ENCODE results near the gene TMEM150A. TPM values are rescaled to one million over a fixed set of nuclear protein-coding genes. Genes with fewer than 3 reads are reported as not detected.
"Not testable (repeated sequence)": the region's sequence is repeated elsewhere in the genome, so short reads cannot be mapped to it uniquely, and the experiment has no call there.

Gene TMEM150A
- total and polyA plus RNA-seq, 7 donors: 7.4 to 29.9 (median 18.4) TPM

- Histone ChIP-seq H3K27me3 (no peaks in the 10 kb centered on the region), H3K4me3 (no peak overlapping the region), H3K9me3 (no peaks in the 10 kb centered on the region), H3K4me1 (no peaks in the 10 kb centered on the region), H3K36me3 (peaks cover 17 to 100% (median 72%) of the 10 kb centered on the region in 4 donors), H3K27ac (no peak overlapping the region)
- intact Hi-C loops (cut with DNase I): no loop called here
- 62 to 72% methylated on average over 2 of the region's 2 CpGs for WGBS, 2 donors
- no peak for TF ChIP-seq EP300 (IDR thresholded peaks at IDR 0.05)
- TF ChIP-seq POLR2A (IDR thresholded peaks at IDR 0.05): no peak
- no peak for TF ChIP-seq POLR2AphosphoS5 (IDR thresholded peaks at IDR 0.05)
- no peak for TF ChIP-seq CTCF (IDR thresholded peaks at IDR 0.05)
- no peak for DNase-seq
These were observed 26.2 kb upstream of the TMEM150A start for GRCh38 chr2:85628658-85629057.

- H3K27ac ChIP-seq: no peak overlapping the region
- WGBS, 2 donors: 92 to 95% methylated on average over 5 of the region's 5 CpGs
- no peak for DNase-seq
- intact Hi-C loops (cut with DNase I): no loop called here
- no peak overlapping the region for H3K4me3 ChIP-seq
- no peaks in the 10 kb centered on the region for H3K9me3 ChIP-seq
- no peaks in the 10 kb centered on the region for H3K27me3 ChIP-seq
- no peaks in the 10 kb centered on the region for H3K4me1 ChIP-seq
- no peak for TF ChIP-seq CTCF (IDR thresholded peaks at IDR 0.05)
- no peak for TF ChIP-seq POLR2A (IDR thresholded peaks at IDR 0.05)
- no peak for TF ChIP-seq EP300 (IDR thresholded peaks at IDR 0.05)
- TF ChIP-seq POLR2AphosphoS5 (IDR thresholded peaks at IDR 0.05): no peak
- peaks cover 26 to 100% (median 60%) of the 10 kb centered on the region in 4 donors for H3K36me3 ChIP-seq
These were observed 21.5 kb upstream of the TMEM150A start for GRCh38 chr2:85623991-85624390.

GRCh38 chr2:85621338-85621737 lies 18.8 kb upstream of the TMEM150A start:
- Histone ChIP-seq H3K9me3 (no peaks in the 10 kb centered on the region), H3K36me3 (peaks cover 26 to 78% (median 42%) of the 10 kb centered on the region in 4 donors), H3K4me1 (peaks cover 0 to 17% (median 17%) of the 10 kb centered on the region in 4 donors), H3K27ac (no peak overlapping the region), H3K27me3 (no peaks in the 10 kb centered on the region), H3K4me3 (no peak overlapping the region)
- no peak for TF ChIP-seq POLR2AphosphoS5 (IDR thresholded peaks at IDR 0.05)
- TF ChIP-seq POLR2A (IDR thresholded peaks at IDR 0.05): no peak
- TF ChIP-seq EP300 (IDR thresholded peaks at IDR 0.05): no peak
- WGBS, 2 donors: 63 to 89% methylated on average over 1 of the region's 1 CpG
- DNase-seq: no peak
- intact Hi-C loops (cut with DNase I): no loop called here

- Histone ChIP-seq H3K4me1 (peaks cover 0 to 21% (median 19%) of the 10 kb centered on the region in 4 donors), H3K36me3 (peaks cover 13 to 61% (median 27%) of the 10 kb centered on the region in 4 donors)
- intact Hi-C loops (cut with DNase I): no loop called here
These were observed 17.1 kb upstream of the TMEM150A start for GRCh38 chr2:85619617-85620016.

GRCh38 chr2:85617723-85618122 lies 15.2 kb upstream of the TMEM150A start:
- H3K27me3 ChIP-seq; H3K4me3 ChIP-seq; H3K27ac ChIP-seq; H3K9me3 ChIP-seq; intact Hi-C loops (cut with DNase I); DNase-seq: not testable (repeated sequence)
- 84 to 86% methylated on average over 5 of the region's 5 CpGs for WGBS, 2 donors
- Histone ChIP-seq H3K36me3 (peaks cover 2 to 42% (median 13%) of the 10 kb centered on the region in 4 donors), H3K4me1 (peaks cover 0 to 21% (median 19%) of the 10 kb centered on the region in 4 donors)

More at GRCh38 chr2:85619617-85620016, 17.1 kb upstream of the TMEM150A start:
- Histone ChIP-seq H3K9me3 (no peaks in the 10 kb centered on the region), H3K4me3 (no peak overlapping the region), H3K27ac (no peak overlapping the region), H3K27me3 (no peaks in the 10 kb centered on the region)
- TF ChIP-seq CTCF (IDR thresholded peaks at IDR 0.05) (no peak), EP300 (IDR thresholded peaks at IDR 0.05) (no peak), POLR2A (IDR thresholded peaks at IDR 0.05) (no peak), POLR2AphosphoS5 (IDR thresholded peaks at IDR 0.05) (no peak)
- DNase-seq: no peak
- WGBS, 2 donors: 85 to 95% methylated on average over 6 of the region's 6 CpGs

GRCh38 chr2:85615413-85615728 lies 12.9 kb upstream of the TMEM150A start:
- Histone ChIP-seq H3K4me3 (peak overlapping the region in 2 of 4 donors; percentile 84 to 97), H3K36me3 (peaks cover 0 to 19% (median 3%) of the 10 kb centered on the region in 4 donors), H3K9me3 (no peaks in the 10 kb centered on the region), H3K4me1 (peaks cover 0 to 32% (median 31%) of the 10 kb centered on the region in 4 donors), H3K27me3 (no peaks in the 10 kb centered on the region), H3K27ac (peak overlapping the region; percentile 88 to 94 (median 92))
- TF ChIP-seq POLR2AphosphoS5 (IDR thresholded peaks at IDR 0.05): no peak
- no peak for TF ChIP-seq POLR2A (IDR thresholded peaks at IDR 0.05)
- TF ChIP-seq CTCF (IDR thresholded peaks at IDR 0.05): no peak
- TF ChIP-seq EP300 (IDR thresholded peaks at IDR 0.05): no peak
- WGBS, 2 donors: 92 to 94% methylated on average over 17 of the region's 17 CpGs
- no peak for DNase-seq
- intact Hi-C loops (cut with DNase I): no loop called here

GRCh38 chr2:85614757-85615156 lies 12.3 kb upstream of the TMEM150A start:
- DNase-seq; H3K27me3 ChIP-seq; H3K4me3 ChIP-seq; H3K9me3 ChIP-seq; intact Hi-C loops (cut with DNase I); H3K27ac ChIP-seq: not testable (repeated sequence)
- Histone ChIP-seq H3K4me1 (peaks cover 0 to 37% (median 33%) of the 10 kb centered on the region in 4 donors), H3K36me3 (peaks cover 0 to 13% (median 3%) of the 10 kb centered on the region in 4 donors)
- WGBS, 2 donors: 95% methylated on average over 7 of the region's 7 CpGs

All from sigmoid colon (tissue), 7 donors.